Glutamatergic neuron (in vitro differentiated cells): ENCODE measurements around the gene DDX51. TPM values are rescaled to one million over a fixed set of nuclear protein-coding genes. Genes with fewer than 3 reads are reported as not detected.
A peak's percentile ranks its signal among the peaks of the same experiment; 100 is the strongest.

Experiments
- DNase-seq: peaks from one replicate; pipeline ENCODE4 v3.0.0; 2022
- H3K27ac Mint-ChIP-seq: one replicate; pipeline ENCODE4 v1.8.0; 2020; ENCODE audit warnings: mild to moderate bottlenecking, mixed read lengths, inconsistent platforms; ENCODE audit not compliant: unreplicated experiment
- H3K27me3 Mint-ChIP-seq: one replicate; pipeline ENCODE4 v1.8.0; 2020; ENCODE audit warnings: mild to moderate bottlenecking, moderate library complexity, mixed read lengths, inconsistent platforms; ENCODE audit not compliant: unreplicated experiment
- H3K36me3 Mint-ChIP-seq: one replicate; pipeline ENCODE4 v1.8.0; 2020; ENCODE audit warnings: mild to moderate bottlenecking, mixed read lengths, inconsistent platforms; ENCODE audit not compliant: unreplicated experiment
- H3K4me1 Mint-ChIP-seq: one replicate; pipeline ENCODE4 v1.8.0; 2020; ENCODE audit warnings: mild to moderate bottlenecking, low read depth, mixed read lengths, inconsistent platforms; ENCODE audit not compliant: unreplicated experiment
- H3K4me3 Mint-ChIP-seq: one replicate; pipeline ENCODE4 v1.8.0; 2020; ENCODE audit warnings: mild to moderate bottlenecking, mixed read lengths, inconsistent platforms; ENCODE audit not compliant: unreplicated experiment
- H3K9me3 Mint-ChIP-seq: one replicate; pipeline ENCODE4 v1.8.0; 2020; ENCODE audit warnings: mild to moderate bottlenecking, moderate library complexity, mixed read lengths, inconsistent platforms; ENCODE audit not compliant: unreplicated experiment
- CTCF ChIP-seq: fragments of 200-600 bp; sonication (generic); IDR thresholded peaks from one replicate; pipeline ENCODE4 v1.5.0; 2021; ENCODE audit not compliant: partially characterized antibody, unreplicated experiment
- long read RNA-seq: library from polyadenylated mRNA; unstranded; transcript quantifications from one replicate; pipeline ENCODE4 v2.0.0, GENCODE V29; 2020; ENCODE audit not compliant: unreplicated experiment
- total RNA-seq: library from RNA; stranded (reverse); fragmentation: NEBNext Ultra II Directional; extraction: Animal tissue kit (Norgen Biotek cat#: 25700); gene quantifications from one replicate; pipeline ENCODE4 v1.2.1, GENCODE V29; 2021; ENCODE audit not compliant: unreplicated experiment

Gene DDX51
- 24.9 TPM for total RNA-seq
- long read RNA-seq = 0 reads

- H3K27ac Mint-ChIP-seq = peak within 1 kb of the TSS; percentile 73
- H3K4me1 Mint-ChIP-seq = peaks cover 5% of the 10 kb centered on the region
- no peak for TF ChIP-seq CTCF
- H3K36me3 Mint-ChIP-seq = no peaks in the 10 kb centered on the region
- peak; percentile 97 for DNase-seq
- H3K9me3 Mint-ChIP-seq = peaks cover 17% of the 10 kb centered on the region
- peaks cover 23% of the 10 kb centered on the region for H3K27me3 Mint-ChIP-seq
- H3K4me3 Mint-ChIP-seq = peak within 1 kb of the TSS; percentile 89
Observed at GRCh38 chr12:132144115-132144809, at the start of gene DDX51, which contains the start of gene NOC4L. TSS of gene DDX51 (minus strand) at chr12:132144319. CDS start at chr12:132144296, 23 bp downstream. TSS of gene NOC4L (plus strand) at chr12:132144457. CDS start at chr12:132144489, 32 bp downstream.

- peaks cover 7% of the 10 kb centered on the region for H3K27me3 Mint-ChIP-seq
- no peaks in the 10 kb centered on the region for H3K4me1 Mint-ChIP-seq
- peaks cover 4% of the 10 kb centered on the region for H3K36me3 Mint-ChIP-seq
- DNase-seq = no peak
- peaks cover 2% of the 10 kb centered on the region for H3K9me3 Mint-ChIP-seq
- TF ChIP-seq CTCF = no peak
- H3K27ac Mint-ChIP-seq = no peak overlapping the region
- no peak overlapping the region for H3K4me3 Mint-ChIP-seq
Observed at GRCh38 chr12:132191715-132192553, 47.8 kb upstream of the DDX51 start.

- H3K4me3 Mint-ChIP-seq = no peak overlapping the region
- DNase-seq = no peak
- no peak overlapping the region for H3K27ac Mint-ChIP-seq
- no peaks in the 10 kb centered on the region for H3K4me1 Mint-ChIP-seq
- TF ChIP-seq CTCF = no peak
- H3K9me3 Mint-ChIP-seq = peaks cover 2% of the 10 kb centered on the region
- peaks cover 5% of the 10 kb centered on the region for H3K36me3 Mint-ChIP-seq
- H3K27me3 Mint-ChIP-seq = peaks cover 6% of the 10 kb centered on the region
Observed at GRCh38 chr12:132190834-132191500, 46.8 kb upstream of the DDX51 start.

GRCh38 chr12:132190012-132190755 is 46.1 kb upstream of the DDX51 start:
- no peak for TF ChIP-seq CTCF

More at GRCh38 chr12:132190012-132190755, 46.1 kb upstream of the DDX51 start:
- peaks cover 13% of the 10 kb centered on the region for H3K36me3 Mint-ChIP-seq
- peak overlapping the region; percentile 84 for H3K4me3 Mint-ChIP-seq
- H3K27me3 Mint-ChIP-seq = peaks cover 6% of the 10 kb centered on the region
- DNase-seq = peak; percentile 50
- peaks cover 7% of the 10 kb centered on the region for H3K9me3 Mint-ChIP-seq
- H3K4me1 Mint-ChIP-seq = no peaks in the 10 kb centered on the region
- H3K27ac Mint-ChIP-seq = no peak overlapping the region
